ENCODE results near the gene ARHGAP28. TPM values are rescaled to one million over a fixed set of nuclear protein-coding genes. Genes with fewer than 3 reads are reported as not detected.
"Not testable (repeated sequence)": the region's sequence is repeated elsewhere in the genome, so short reads cannot be mapped to it uniquely, and the experiment has no call there.

ARHGAP28 gene
- total RNA-seq, 1 experiment from 2014 or later: 0.41 TPM

GRCh38 chr18:6821356-6821755 lies 91.8 kb downstream of the ARHGAP28 start:
- no peak overlapping the region for H3K27ac ChIP-seq (ENCODE audit: low read length)
- no peaks in the 10 kb centered on the region for H3K4me1 ChIP-seq (ENCODE audit: control insufficient read depth, insufficient read depth, low read length)
- DNase-seq (ENCODE audit: low read depth, low spot score): no peak
- H3K4me3 ChIP-seq (ENCODE audit: low read depth in 2 of 2, low read length in 2 of 2): no peak overlapping the region
- intact Hi-C loops (cut with micrococcal nuclease; ENCODE audit: unreplicated experiment): no loop called here
- H3K9me3 ChIP-seq (ENCODE audit: control insufficient read depth, insufficient read depth, low read depth, low read length): no peaks in the 10 kb centered on the region
- ChIA-PET CTCF (no interaction called here), POLR2A (no interaction called here)
- BruUV-seq (replicated peaks): no TSS peak
- TF ChIP-seq REST (IDR thresholded peaks at IDR 0.05; ENCODE audit: insufficient read depth in 1 of 2, low read depth in 2 of 2, low read length in 1 of 2) (no peak), POLR2AphosphoS5 (IDR thresholded peaks at IDR 0.05; ENCODE audit: low read depth, low read length) (no peak), CTCF (IDR thresholded peaks at IDR 0.05) (no peak), SIN3A (IDR thresholded peaks at IDR 0.05; ENCODE audit: borderline replicate concordance, insufficient read depth, low read depth, low read length) (no peak), TCF7L2 (IDR thresholded peaks at IDR 0.05; ENCODE audit: low read depth, low read length) (no peak)
- no peaks in the 10 kb centered on the region for H3K27me3 ChIP-seq (ENCODE audit: control insufficient read depth, insufficient read depth, low read length)
- in situ Hi-C loops (cut with HindIII; ENCODE audit: low pct_unique_long_range_greater_than_20kb, low sequenced_read_pairs): no loop called here
- no peak for ATAC-seq
- H3K36me3 ChIP-seq (ENCODE audit: control insufficient read depth, insufficient read depth, low read length): no peaks in the 10 kb centered on the region

- H3K4me1 ChIP-seq (ENCODE audit: control insufficient read depth, insufficient read depth, low read length); H3K27me3 ChIP-seq (ENCODE audit: control insufficient read depth, insufficient read depth, low read length); POLR2A ChIA-PET; H3K4me3 ChIP-seq (ENCODE audit: low read depth in 2 of 2, low read length in 2 of 2); BruUV-seq (replicated peaks); H3K27ac ChIP-seq (ENCODE audit: low read length); intact Hi-C loops (cut with micrococcal nuclease; ENCODE audit: unreplicated experiment); H3K9me3 ChIP-seq (ENCODE audit: control insufficient read depth, insufficient read depth, low read depth, low read length); CTCF ChIA-PET; in situ Hi-C loops (cut with HindIII; ENCODE audit: low pct_unique_long_range_greater_than_20kb, low sequenced_read_pairs); DNase-seq (ENCODE audit: low read depth, low spot score); H3K36me3 ChIP-seq (ENCODE audit: control insufficient read depth, insufficient read depth, low read length); ATAC-seq: not testable (repeated sequence)
Measured at GRCh38 chr18:6827161-6827560, 97.6 kb downstream of the ARHGAP28 start.

- CTCF ChIA-PET; intact Hi-C loops (cut with micrococcal nuclease; ENCODE audit: unreplicated experiment); POLR2A ChIA-PET: not testable (repeated sequence)
Measured at GRCh38 chr18:6827566-6827965, 98.0 kb downstream of the ARHGAP28 start.

More at GRCh38 chr18:6827566-6827965, 98.0 kb downstream of the ARHGAP28 start:
- H3K4me1 ChIP-seq (ENCODE audit: control insufficient read depth, insufficient read depth, low read length); ATAC-seq; H3K27ac ChIP-seq (ENCODE audit: low read length); BruUV-seq (replicated peaks); H3K36me3 ChIP-seq (ENCODE audit: control insufficient read depth, insufficient read depth, low read length); H3K27me3 ChIP-seq (ENCODE audit: control insufficient read depth, insufficient read depth, low read length); H3K4me3 ChIP-seq (ENCODE audit: low read depth in 2 of 2, low read length in 2 of 2); DNase-seq (ENCODE audit: low read depth, low spot score); in situ Hi-C loops (cut with HindIII; ENCODE audit: low pct_unique_long_range_greater_than_20kb, low sequenced_read_pairs); H3K9me3 ChIP-seq (ENCODE audit: control insufficient read depth, insufficient read depth, low read depth, low read length): not testable (repeated sequence)
